K562 (cell line): ENCODE data around the gene EVC. TPM values are rescaled to one million over a fixed set of nuclear protein-coding genes. Genes with fewer than 3 reads are reported as not detected.

Experiments
- ATAC-seq: fragments of 200-7000 bp; cut with Tn5 transposase; 3 replicates; pipeline ENCODE4 v1.9.1; 2020; ENCODE audit warnings: moderate library complexity
- BruUV-seq: library from RNA; stranded (reverse); fragments of 400-500 nt; replicated peaks from 2 replicates; lab custom pipeline; 2021; lab: Mats Ljungman, UMichigan
- CTCF ChIA-PET: fragments of 300-600 bp; formaldehyde crosslinking; extraction: SDS; loops from one replicate; lab custom pipeline; 2021; ENCODE audit warnings: low intra/inter-chr PET ratio; lab: Yijun Ruan, JAX
- POLR2A ChIA-PET: fragments of 300-600, 350-650 bp; sonication (Branson Sonifier 250); formaldehyde crosslinking; extraction: SDS; loops from one replicate; lab custom pipeline; 2021; ENCODE audit warnings: antibody characterized with exemption, inconsistent platforms; lab: Yijun Ruan, JAX
- DNase-seq, 4 experiments: peaks; one replicate each; pipeline versions ENCODE4 v3.0.0 to v3.0.0-alpha.2; 2011 to 2018; ENCODE audit warnings: low spot score in 3 of 4, mixed read lengths in 3 of 4; ENCODE audit errors: extremely low read depth in 1 of 4
- FAIRE-seq: peaks from 2 replicates; lab custom pipeline; 2011; peaks lifted over from hg19 to GRCh38; lab: Jason Lieb, UNC
- H2AFZ ChIP-seq: 2 replicates; pipeline ENCODE4 v1.6.0; 2011; ENCODE audit warnings: low read depth, low read length, control low read depth, inconsistent platforms
- H3K27ac ChIP-seq: fragments of 200-600 bp; 3 replicates; pipeline ENCODE4 v1.8.0; 2011; ENCODE audit warnings: low read depth, mild to moderate bottlenecking, control low read depth, inconsistent platforms, low read length, moderate library complexity, mixed read lengths; ENCODE audit errors: extremely low read depth
- H3K27me3 ChIP-seq, 2 experiments: fragments of 300-600 bp in 1 of 2; 2 replicates in 1 of 2; 3 replicates in 1 of 2; pipeline versions ENCODE4 v1.6.0 to v1.8.0; 2011; ENCODE audit warnings: inconsistent platforms in 2 of 2, low read length in 2 of 2, mild to moderate bottlenecking in 1 of 2, mixed read lengths in 1 of 2, moderate library complexity in 1 of 2; ENCODE audit not compliant: control insufficient read depth in 2 of 2, insufficient read depth in 2 of 2
- H3K36me3 ChIP-seq: fragments of 300-600 bp; 3 replicates; pipeline ENCODE4 v1.8.0; 2011; ENCODE audit warnings: mild to moderate bottlenecking, low read length, inconsistent platforms; ENCODE audit not compliant: control insufficient read depth, insufficient read depth
- H3K4me1 ChIP-seq, 2 experiments: fragments of 200-600 bp in 1 of 2; replicated peaks in 1 of 2; 2 replicates in 1 of 2; 3 replicates in 1 of 2; pipeline versions ENCODE4 v1.5.1 to v1.8.0; 2011; ENCODE audit warnings: inconsistent platforms in 2 of 2, low read length in 2 of 2, mild to moderate bottlenecking in 1 of 2, mixed read lengths in 1 of 2, moderate library complexity in 1 of 2; ENCODE audit not compliant: control insufficient read depth in 2 of 2, insufficient read depth in 2 of 2
- H3K4me2 ChIP-seq: 2 replicates; pipeline ENCODE4 v1.6.1; 2011; ENCODE audit warnings: low read length, control low read depth, inconsistent platforms, mixed read lengths; ENCODE audit not compliant: insufficient read depth
- H3K4me3 ChIP-seq: fragments of 200-600 bp; sonication (generic), shearing (Covaris generic); 2 replicates; pipeline ENCODE4 v1.5.1; 2016; ENCODE audit warnings: control low read depth, inconsistent platforms
- H3K79me2 ChIP-seq: fragments of 200-600 bp; 3 replicates; pipeline ENCODE4 v1.8.0; 2011; ENCODE audit warnings: low read length, inconsistent platforms; ENCODE audit not compliant: control insufficient read depth, insufficient read depth
- H3K9ac ChIP-seq, 2 experiments: 2 replicates each; pipeline versions ENCODE4 v1.6.0 to v1.6.1; 2011; ENCODE audit warnings: low read depth in 2 of 2, low read length in 2 of 2, control low read depth in 1 of 2, inconsistent platforms in 1 of 2, mild to moderate bottlenecking in 1 of 2, mixed read lengths in 1 of 2; ENCODE audit not compliant: insufficient read depth in 1 of 2
- H3K9me1 ChIP-seq: one replicate; pipeline ENCODE4 v1.6.0; 2011; ENCODE audit warnings: inconsistent platforms, mild to moderate bottlenecking, low read length, moderate library complexity; ENCODE audit not compliant: control insufficient read depth, insufficient read depth
- H3K9me3 ChIP-seq: replicated peaks from 2 replicates; pipeline ENCODE4 v1.5.1; 2011; ENCODE audit warnings: low read depth, low read length, inconsistent platforms; ENCODE audit not compliant: control insufficient read depth, insufficient read depth
- H4K20me1 ChIP-seq: replicated peaks from 2 replicates; pipeline ENCODE4 v1.6.1; 2011; ENCODE audit warnings: low read length, inconsistent platforms, mixed read lengths; ENCODE audit not compliant: control insufficient read depth, insufficient read depth
- E4F1 ChIP-seq: fragments of 250-450 bp; sonication (Bioruptor Pico); IDR thresholded peaks from 2 replicates; pipeline ENCODE4 v1.5.0; 2021; ENCODE audit warnings: mild to moderate bottlenecking, borderline replicate concordance
- ESRRA ChIP-seq: fragments of 450-650 bp; IDR thresholded peaks from 2 replicates; pipeline ENCODE4 v1.6.1; 2014; ENCODE audit warnings: low read depth, mild to moderate bottlenecking, moderate library complexity, borderline replicate concordance
- HES1 ChIP-seq: fragments of 450-650 bp; IDR thresholded peaks from 2 replicates; pipeline ENCODE4 v1.6.1; 2016; ENCODE audit warnings: low read depth, mild to moderate bottlenecking, moderate library complexity
- NR2C1 ChIP-seq, 2 experiments: fragments of 450-650 bp; IDR thresholded peaks; 2 replicates each; pipeline ENCODE4 v1.6.1; 2017; ENCODE audit warnings: mild to moderate bottlenecking in 2 of 2, antibody characterized with exemption in 1 of 2, inconsistent platforms in 1 of 2, missing compliant biosample characterization in 1 of 2, missing genetic modification characterization in 1 of 2
- PBX2 ChIP-seq, 2 experiments: IDR thresholded peaks in 1 of 2; conservative IDR thresholded peaks in 1 of 2; 2 replicates each; pipeline ENCODE4 v1.6.1; 2016; ENCODE audit warnings: low read depth in 2 of 2, mild to moderate bottlenecking in 1 of 2, missing compliant biosample characterization in 1 of 2, missing genetic modification characterization in 1 of 2, moderate library complexity in 1 of 2
- PTBP1 ChIP-seq: fragments of 200-400 bp; formaldehyde crosslinking; IDR thresholded peaks from 2 replicates; pipeline ENCODE4 v1.6.1; 2017; ENCODE audit warnings: low read depth, low read length
- SAFB ChIP-seq: fragments of 200-400 bp; formaldehyde crosslinking; IDR thresholded peaks from 2 replicates; pipeline ENCODE4 v1.6.1; 2017; ENCODE audit warnings: low read depth, low read length, borderline replicate concordance
- SFPQ ChIP-seq: fragments of 200-400 bp; formaldehyde crosslinking; IDR thresholded peaks from 2 replicates; pipeline ENCODE4 v1.6.1; 2017; ENCODE audit warnings: mild to moderate bottlenecking, low read depth, low read length, moderate library complexity
- SRSF9 ChIP-seq: fragments of 200-400 bp; formaldehyde crosslinking; IDR thresholded peaks from 2 replicates; pipeline ENCODE4 v1.6.1; 2017; ENCODE audit warnings: low read depth, low read length, borderline replicate concordance
- TGIF2 ChIP-seq: sonication (generic); formaldehyde crosslinking; IDR thresholded peaks from 2 replicates; pipeline ENCODE4 v1.8.1; 2022; ENCODE audit warnings: mild to moderate bottlenecking, missing genetic modification reagents, moderate library complexity
- ZNF134 ChIP-seq: fragments of 250-450 bp; sonication (Bioruptor Pico); conservative IDR thresholded peaks from 2 replicates; pipeline ENCODE4 v1.4.0; 2020
- ZNF79 ChIP-seq: fragments of 250-450 bp; sonication (Bioruptor Pico); IDR thresholded peaks from 2 replicates; pipeline ENCODE4 v1.4.0; 2020; ENCODE audit warnings: low read depth, mild to moderate bottlenecking, moderate library complexity
- WGBS: fragments of 100-300 bp; shearing (Covaris generic); methylation state at CpG from one replicate; pipeline ENCODE4 v1.1.6; 2016; ENCODE audit warnings: low coverage, mixed read lengths; ENCODE audit not compliant: insufficient coverage; ENCODE audit errors: missing lambda C conversion rate; 5-methylcytosine and 5-hydroxymethylcytosine counted together
- in situ Hi-C: fragments of 300-500 bp; cut with MboI; formaldehyde crosslinking; loops from 4 replicates; pipeline ENCODE4 v1.15.0; 2018; ENCODE audit warnings: inconsistent platforms, mixed read lengths
- intact Hi-C: fragments of 100-400 bp; cut with micrococcal nuclease; formaldehyde crosslinking; loops from 2 replicates; pipeline ENCODE4 v1.14.2; 2022
- polyA plus RNA-seq, 8 experiments: library from polyadenylated mRNA; depleted of rRNA in 4 of 8; stranded (reverse) in 5 of 8; unstranded in 3 of 8; fragments of >200 nt; fragmentation: Nextera tagmentation in 2 of 8; fragmentation: Illumina TruSeq in 1 of 8; extraction: Ambion mirVana in 2 of 8; extraction: Trizol in 1 of 8; gene quantifications; 2 replicates each; pipeline versions ENCODE4 v1.2.1 to v1.2.3, GENCODE V29; 2011 to 2014; ENCODE audit warnings: inconsistent platforms in 1 of 8, missing spikeins in 1 of 8
- total RNA-seq, 7 experiments: library from RNA; depleted of rRNA in 6 of 7; stranded (reverse); fragments of >200 nt in 6 of 7; fragmentation: Illumina TruSeq in 2 of 7; extraction: Trizol in 2 of 7; gene quantifications; 2 replicates each; pipeline versions ENCODE4 v1.2.1 to v1.2.3, GENCODE V29; 2011 to 2021; ENCODE audit warnings: low replicate concordance in 1 of 7

EVC gene
- total and polyA plus RNA-seq, 9 of the 15 experiments (the other 6 are each of a cell fraction or from before 2014, with no cell fraction given): 0.03 to 3.2 (median 1.1) TPM

- ChIA-PET CTCF (no interaction called here), POLR2A (no interaction called here)
- Histone ChIP-seq H2AFZ (no peak overlapping the region), H3K4me1 (no peaks in the 10 kb centered on the region), H3K9me3 (no peaks in the 10 kb centered on the region), H3K36me3 (no peaks in the 10 kb centered on the region), H3K27ac (no peak overlapping the region), H3K4me3 (no peak overlapping the region), H3K79me2 (no peaks in the 10 kb centered on the region), H3K9ac (no peak overlapping the region), H4K20me1 (no peaks in the 10 kb centered on the region), H3K4me2 (no peak overlapping the region), H3K27me3 (no peaks in the 10 kb centered on the region), H3K9me1 (no peaks in the 10 kb centered on the region)
- TF ChIP-seq E4F1 (CRISPR knock-in tag): no peak
- no peak for TF ChIP-seq NR2C1 (IDR thresholded peaks at IDR 0.05)
- TF ChIP-seq NR2C1 (tag; IDR thresholded peaks at IDR 0.05): no peak
- TF ChIP-seq HES1: no peak
- no peak for TF ChIP-seq SRSF9
- TF ChIP-seq PBX2 (CRISPR knock-in tag; IDR thresholded peaks at IDR 0.05; ENCODE audit: low read depth): no peak
- no peak for TF ChIP-seq PBX2 (tag; conservative IDR thresholded peaks at IDR 0.05; ENCODE audit: low read depth)
- no peak for TF ChIP-seq PTBP1
- no peak for TF ChIP-seq ZNF134 (CRISPR knock-in tag)
- TF ChIP-seq SFPQ: no peak
- TF ChIP-seq SAFB: no peak
- no peak for TF ChIP-seq TGIF2 (CRISPR knock-in tag)
- TF ChIP-seq ESRRA: no peak
- TF ChIP-seq ZNF79 (CRISPR knock-in tag): no peak
- DNase-seq: no peak
- BruUV-seq: no TSS peak
- FAIRE-seq: no peak
- in situ Hi-C loops (no loop called here), intact Hi-C loops (no loop called here)
- ATAC-seq: no peak
- 8% methylated on average over 4 of the region's 4 CpGs for WGBS
Measured at GRCh38 chr4:5718411-5718810, 7.4 kb downstream of the EVC start.
